Activated T-cell treated with anti-CD3 and anti-CD28 coated beads, Interleukin-2, amount 50 U/mL, for 1 hour (primary cell): ENCODE measurements around the gene PHF12.

Experiments
- DNase-seq: peaks from one replicate; pipeline ENCODE4 v3.0.0-alpha.2; 2020

PHF12 gene

DNA sequence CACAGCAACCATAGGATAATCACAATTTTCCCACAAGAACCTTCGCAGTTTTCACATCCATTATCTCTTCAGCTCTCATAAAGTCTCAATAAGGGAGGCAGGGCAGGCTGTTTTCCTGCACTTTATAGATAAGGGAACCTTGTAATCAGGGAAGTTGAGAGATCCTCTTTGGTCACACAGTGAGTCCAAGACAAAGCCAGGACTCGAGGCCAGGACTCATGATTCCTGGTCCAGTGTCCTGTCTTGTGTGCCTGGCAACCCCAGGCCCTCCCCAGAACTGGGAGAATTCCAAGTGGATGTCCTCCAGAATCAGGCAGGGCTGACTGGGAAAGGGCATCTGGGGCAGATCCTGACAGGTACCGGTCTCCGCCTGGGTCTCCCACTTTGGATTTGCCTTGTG, 23.1 kb upstream of the PHF12 start:
- no peak for DNase-seq

DNA sequence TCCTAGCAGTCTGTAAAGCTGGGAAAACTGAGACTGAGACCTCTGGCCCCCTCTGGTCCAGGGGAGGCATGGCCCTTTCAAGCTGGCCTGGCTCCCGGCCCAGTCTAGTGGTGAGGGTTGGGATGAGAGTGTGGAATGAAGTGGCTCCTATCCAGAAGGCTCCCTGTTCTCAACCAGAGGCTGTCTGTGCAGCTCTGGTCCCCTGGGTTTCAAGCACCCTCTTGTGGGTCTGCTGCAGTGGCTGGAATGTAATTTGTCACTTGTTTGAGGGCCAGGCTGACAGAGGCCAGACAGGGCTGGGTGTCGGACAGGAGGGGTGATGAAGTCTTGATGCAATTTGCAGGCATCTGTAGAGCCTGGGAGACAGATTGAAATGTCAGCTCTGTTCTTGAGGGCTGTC, 22.1 kb upstream of the PHF12 start:
- DNase-seq, result no peak

DNA sequence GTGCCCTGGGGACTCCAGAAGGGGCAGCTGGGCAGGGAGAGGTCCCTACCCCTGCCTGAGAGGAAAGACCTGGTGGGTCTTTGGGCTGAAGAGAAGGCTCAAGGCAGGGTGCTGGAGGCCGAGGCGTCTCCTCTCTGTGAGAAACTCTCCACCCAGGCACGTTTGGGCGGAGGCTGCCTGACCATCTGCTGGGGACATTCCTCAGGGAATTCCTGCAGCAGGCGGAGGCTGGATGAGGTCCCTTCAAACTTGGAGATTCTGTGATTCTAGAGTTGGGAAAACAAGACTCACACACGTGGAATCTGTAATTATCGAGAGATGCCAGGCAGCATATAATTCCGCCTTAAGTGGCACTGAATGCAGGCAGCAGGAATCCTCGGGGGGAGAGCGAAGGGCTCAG, 21.1 kb upstream of the PHF12 start:
- no peak for DNase-seq

DNA sequence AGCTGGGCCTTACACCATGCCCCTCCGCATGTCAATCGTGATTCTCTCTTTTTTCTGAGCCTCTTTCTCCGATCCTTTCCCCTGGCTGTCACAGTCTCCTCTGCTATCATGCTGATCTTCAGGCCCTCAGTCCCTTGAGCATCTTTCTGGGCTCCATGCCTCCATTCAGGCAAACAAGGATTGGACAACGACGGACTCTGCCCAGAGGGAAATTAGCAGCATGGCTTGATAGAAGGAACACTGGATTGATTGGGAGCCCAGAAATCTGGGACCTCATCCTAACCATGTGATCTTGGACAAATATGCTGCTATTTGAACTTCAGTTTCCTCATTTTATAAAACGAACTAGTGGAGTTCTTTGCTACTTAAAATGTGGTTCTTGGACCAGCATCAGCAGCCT, 19.6 kb upstream of the PHF12 start:
- DNase-seq, result no peak

DNA sequence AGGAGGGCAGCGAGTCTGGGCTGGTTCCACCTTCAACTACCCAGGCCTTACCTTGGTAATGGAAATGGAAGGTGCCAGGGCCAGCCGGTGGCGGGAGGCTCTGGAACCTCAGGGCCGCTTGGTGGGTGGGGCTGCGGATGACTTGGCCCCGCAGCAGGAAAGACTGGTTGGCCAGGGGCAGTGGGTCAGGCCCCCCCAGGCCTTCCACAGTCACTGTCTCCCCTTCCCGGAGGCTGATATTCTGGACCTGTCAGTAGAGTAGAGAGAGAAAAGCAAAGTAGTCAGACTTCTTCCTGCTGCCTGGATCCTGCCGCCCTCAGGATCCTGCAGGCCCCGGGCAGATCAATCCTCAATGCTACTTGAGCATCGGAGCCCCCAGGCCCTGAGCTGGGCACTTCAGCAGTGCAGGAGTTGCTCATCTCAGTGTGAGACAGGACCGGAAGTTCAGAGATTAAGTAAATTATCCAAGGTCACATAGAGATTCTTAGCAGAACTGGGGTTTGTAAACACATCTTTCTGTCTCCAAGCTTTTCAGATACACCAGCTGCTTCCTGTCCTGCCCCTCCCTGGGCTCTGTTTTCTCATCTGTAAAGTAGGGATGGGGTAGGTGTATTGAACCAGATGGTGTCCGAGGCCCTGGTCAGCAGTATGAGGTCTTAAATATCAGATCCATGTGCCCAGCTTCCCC, 18.5 kb upstream of the PHF12 start:
- DNase-seq, result no peak

DNA sequence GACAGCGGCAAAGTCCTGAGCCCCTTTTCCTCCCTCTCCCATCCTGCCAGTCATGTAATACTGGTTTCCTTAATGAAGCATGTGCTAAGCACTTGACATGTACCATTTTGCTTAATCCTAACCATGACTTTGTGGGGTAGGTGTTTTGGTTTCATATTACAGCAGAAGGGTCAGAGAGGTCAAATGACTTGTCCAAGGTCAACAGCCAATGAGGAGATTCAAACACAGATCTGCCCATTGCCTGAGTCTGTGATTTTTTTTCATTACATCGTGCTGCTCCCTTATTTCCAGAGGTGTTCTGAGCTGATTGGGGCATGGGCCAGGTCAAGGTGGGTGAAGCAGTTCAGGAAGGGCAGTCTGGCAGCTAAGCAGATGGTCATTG, 17.6 kb upstream of the PHF12 start:
- no peak for DNase-seq

DNA sequence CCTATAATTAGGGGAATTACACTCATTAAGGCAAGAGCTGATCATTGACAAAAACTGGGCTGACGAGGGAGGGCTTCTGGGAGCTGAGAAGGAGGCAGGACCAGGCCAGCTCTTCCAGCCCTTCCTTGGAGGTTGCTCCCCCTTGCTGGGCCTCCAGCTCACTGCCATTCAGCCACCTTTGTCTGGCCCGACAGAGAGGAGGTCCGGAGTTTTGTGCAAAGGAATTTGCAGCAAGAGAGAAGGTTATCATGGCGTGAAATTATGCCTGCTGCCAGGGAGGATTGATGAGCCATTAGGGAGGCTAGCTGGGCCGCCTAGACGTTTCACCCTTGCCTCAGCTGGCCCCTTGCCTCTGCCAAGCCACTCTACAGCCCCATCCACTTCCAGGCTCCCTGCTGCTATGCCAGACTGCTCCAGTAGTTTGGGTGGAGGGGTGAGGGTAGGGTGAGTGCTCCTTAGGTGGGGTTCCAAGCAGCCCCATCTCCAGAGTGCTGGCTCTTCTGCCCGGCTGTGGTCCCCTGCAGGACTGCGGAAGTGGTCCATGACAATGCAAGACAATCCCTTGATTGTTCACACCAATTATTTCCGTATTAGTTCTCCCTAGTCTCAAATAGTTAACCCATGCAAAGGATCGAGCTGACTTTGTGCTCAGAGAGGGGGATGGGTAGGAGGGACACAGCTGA, 17.1 kb upstream of the PHF12 start:
- DNase-seq, result no peak

DNA sequence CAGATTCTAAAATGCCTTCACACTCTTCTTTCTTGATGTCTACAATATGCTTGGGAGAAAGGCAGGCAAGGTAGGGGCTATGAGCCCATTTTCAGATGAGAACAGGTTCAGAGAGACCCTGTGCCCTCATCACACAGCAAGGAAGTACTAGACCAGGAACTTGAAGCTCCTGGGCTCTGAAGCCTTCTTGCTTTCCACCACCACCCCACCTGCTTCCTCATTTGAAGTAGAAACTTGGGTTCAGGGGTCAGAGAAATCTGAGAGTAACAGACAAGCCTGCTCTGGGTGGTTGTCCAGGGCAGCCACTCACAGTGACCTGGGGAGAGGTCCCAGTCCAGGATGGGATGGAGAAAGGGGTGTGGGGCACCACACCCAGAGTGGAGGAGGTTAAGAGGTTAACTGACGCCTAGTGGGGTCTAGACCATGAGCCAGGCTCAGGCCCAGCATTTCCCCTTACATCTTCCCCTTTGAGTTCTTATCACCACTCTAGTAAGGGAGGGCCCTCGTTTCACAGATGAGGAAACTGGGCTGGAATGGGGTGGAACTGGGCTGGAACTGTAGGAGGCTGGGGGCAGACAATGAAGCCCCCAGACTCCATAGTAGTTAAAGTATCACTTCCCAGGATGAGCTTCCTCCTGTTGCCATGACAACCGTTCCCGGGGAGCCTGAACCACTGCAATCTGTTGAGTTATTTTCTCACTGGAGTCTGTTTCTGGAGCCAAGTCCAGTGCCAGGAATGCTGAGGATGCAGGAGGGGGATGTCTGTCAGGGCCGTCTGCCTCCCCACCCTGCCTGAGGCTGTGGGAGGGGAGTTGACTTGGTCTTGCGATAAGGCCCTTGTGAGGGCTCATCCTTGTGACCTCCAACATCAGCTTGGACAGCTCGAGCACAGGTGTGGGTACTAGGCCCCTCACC, 16.2 kb upstream of the PHF12 start:
- no peak for DNase-seq

DNA sequence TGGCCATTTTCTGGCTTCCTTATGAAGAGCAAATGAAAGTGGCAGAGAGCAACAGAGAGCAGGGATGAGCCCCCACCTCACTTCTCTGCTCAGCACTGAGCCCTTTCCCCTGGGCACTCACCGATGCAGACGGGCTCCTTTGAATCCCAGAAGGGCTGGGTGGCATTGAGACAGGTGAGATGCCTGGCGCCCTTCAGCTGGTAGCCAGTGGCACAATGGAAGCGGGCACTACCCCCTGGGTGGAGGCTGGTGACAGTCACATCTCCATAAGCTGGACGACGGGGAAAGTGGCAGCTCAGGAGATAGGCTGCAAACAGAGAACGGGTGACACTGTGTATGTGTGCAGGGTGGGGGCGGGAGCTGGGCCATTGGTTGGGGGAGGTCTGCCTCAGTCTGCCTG, 12.5 kb upstream of the PHF12 start:
- DNase-seq, result no peak

DNA sequence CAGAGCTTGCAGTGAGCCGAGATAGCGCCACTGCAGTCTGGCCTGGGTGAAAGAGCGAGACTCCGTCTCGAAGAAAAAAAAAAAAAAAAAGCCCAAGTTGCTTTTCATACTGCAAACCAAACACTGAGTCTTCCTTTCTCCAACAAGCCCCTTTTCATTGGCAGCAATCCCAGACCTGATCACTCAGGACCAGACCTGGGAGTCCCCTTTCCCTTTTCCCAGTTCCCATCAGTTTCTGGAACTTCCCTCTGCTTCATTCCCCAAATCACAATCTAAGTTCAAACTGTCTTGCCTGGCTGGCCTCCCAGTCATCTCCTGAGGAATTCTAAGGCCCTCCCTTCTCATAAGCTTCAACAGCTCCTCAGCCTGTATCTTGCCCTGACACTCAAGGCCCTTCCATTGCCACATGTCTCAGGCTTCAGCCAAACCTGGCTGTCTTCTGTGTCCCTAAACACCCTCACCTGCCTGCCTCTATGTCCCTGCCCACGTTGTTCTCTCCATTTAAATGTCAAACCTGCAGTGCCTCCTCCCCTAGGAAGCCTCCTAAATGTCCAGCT, 11.8 kb upstream of the PHF12 start:
- DNase-seq, result no peak

DNA sequence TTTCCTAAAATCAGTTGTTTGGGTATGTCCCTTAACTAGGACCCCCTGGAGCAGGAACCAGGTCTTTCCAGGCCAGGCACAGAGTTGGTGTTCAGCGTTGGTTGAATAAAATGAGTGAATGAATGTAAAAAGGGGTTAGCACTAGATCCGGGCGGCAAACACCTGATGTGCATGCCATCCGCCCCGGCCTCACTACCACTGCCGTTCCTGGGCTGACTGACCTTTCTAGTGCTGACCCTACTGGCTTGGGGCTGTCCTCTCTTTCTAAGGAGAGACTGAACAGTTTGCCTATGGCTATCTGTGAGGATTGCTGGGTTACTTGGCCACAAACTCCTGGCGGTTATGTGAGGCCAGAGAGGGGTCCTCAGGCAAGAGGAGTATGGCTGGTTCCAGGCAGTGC, 10.1 kb upstream of the PHF12 start:
- no peak for DNase-seq

DNA sequence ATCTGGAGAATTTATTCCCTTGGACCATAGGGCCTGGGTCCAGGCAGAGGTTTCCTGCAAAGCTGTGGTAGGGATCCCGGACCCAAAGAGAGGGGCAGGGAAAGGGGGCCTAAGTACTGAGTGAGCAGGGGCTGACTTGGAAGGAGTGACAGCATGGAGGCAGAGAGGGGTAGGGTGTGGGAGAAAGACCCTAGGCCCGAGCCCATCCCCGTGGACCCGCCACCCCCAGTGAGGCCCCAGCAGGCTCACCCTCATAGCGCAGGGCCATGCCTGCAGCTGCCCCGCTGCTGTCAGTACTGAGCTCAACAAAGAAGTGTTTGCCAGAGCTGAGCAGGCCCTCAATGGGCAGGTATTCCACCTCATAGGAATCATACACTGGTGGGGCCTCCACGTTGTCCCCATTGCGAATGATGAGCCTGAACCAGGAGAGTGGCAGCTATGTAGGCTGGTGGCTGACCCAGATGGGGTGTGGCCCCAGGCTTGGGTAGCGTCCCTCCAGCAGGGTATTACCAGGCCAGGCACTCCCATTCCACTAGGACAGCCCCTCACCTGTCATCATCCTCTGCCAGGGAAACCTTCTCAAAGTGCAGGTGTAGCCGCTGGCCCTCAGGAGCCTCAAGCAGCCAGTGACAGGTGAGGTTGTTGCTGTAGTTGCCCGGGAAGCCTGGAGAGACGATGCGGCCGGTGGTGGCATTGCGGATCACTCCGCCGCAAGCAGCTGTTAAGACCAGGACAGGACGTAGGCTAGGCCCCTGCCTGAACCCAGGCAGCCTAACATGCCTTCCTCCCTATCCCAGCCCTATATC, 9.1 kb upstream of the PHF12 start:
- DNase-seq, result no peak

DNA sequence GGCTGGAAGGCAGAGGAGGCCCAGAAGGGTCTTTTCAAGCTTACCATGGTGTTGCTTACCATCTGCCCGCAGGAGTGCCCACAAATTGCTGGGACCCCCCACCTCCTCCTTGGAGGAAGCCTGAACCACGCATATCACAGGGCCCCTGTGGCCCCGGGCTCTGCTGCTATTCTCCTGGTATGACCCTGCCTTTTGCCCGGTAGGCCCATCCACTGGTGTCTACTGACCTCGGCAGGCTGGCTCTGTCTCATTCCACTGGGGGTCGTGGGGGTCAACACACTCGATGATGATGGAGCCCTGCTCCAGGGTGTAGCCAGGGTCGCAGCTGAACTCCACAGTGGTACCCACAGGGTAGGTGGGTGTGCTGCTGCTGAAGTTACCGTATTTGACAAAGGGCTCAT, 8.2 kb upstream of the PHF12 start:
- no peak for DNase-seq

DNA sequence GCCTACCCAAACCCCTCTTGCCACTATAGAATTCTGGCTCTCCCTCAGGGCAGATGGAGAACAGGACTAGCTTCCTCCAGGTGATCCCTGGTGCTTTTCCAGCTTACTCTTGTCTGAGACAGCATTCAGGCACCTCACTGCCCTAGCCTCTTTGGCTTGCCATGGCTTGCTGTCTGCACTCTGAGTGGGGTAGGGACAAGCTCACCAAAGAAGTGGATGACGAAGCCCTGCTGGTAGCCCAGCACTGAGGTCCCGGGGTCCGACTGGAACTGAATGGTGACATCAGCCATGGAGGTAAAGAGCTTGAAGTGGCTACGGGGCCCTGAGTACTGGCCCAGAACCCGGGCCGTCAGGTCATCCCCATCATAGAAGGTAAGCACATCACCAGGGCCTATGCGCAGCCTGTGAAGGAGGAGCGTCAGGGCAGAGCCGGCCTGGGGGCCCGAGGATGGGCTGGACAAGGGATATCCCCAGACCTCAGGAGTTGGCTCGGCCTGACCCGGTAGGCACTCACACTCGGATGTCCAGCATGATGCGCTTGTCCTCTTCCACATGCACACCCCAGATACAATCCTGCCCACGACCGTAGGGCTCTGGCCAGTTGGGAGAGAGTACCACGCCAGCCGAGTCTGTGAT, 7.6 kb upstream of the PHF12 start:
- no peak for DNase-seq

DNA sequence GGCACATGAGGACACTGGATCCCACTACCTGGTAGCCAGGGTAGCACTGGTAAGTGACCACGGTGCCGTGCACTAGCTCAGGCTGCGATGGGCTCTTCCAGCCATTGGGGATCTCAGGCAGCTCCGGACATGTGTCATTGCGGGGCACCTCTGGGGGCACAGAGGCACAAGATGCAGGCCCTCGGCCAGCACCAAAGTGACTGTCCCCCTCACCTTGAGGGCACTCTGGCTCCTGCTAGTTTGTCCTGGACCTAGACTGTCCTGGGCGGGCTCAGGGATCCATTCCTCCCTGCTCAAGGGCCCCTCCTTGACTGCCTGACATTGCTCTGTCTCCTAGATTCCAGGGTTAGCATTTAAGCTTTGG, 6.7 kb upstream of the PHF12 start:
- no peak for DNase-seq

DNA sequence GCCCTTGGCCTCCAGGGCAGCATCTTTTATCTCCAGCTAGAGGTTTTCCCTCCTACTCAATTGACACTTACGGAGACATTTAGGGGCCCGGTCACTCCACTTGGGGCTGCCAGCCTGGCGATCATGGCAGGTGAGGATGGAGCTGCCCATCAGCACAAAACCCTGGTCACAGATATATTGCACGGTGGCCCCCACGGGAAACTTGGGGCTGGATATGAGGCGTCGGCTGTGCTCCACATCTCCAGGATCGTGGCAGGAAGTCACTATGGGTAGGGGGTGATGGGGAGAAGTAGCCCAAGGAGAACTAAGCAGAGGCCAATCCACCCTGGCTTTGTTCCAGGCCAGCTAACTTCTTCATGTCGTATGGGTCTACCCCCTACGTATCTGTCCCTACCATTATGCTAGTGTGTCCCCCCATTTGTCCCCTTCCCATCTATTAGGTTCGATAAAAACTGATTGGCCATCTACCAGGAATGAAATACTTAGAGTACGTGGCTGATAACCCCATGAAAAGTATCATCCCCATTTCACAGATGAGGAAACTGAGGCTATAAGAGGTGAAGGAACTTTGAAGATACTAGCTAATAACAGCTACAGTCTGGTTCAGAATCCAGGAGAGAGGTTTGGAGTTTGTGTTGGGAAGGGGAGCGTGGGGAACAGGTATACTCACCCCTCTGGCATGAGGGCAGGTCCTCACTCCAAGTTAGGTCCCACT, 6.1 kb upstream of the PHF12 start:
- no peak for DNase-seq

DNA sequence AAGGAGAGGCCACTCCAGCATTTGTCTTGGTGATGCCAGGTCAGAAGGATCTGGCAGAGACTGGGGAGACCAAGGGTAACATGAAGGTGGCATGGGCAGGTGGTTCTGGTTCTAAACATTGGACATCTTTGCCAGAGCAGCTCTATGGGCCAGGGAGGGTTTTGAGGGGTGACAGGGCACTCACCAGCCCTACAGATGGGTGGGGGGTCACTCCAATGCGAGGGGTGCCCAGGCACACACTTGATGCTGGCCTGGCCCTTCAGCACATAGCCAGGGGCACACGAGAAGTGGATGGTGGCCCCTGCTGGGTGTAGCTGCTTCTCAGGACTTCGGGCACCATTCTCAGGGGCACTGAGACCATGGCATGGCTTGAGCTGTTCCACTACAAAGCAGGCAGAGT, 5.5 kb upstream of the PHF12 start:
- no peak for DNase-seq

DNA sequence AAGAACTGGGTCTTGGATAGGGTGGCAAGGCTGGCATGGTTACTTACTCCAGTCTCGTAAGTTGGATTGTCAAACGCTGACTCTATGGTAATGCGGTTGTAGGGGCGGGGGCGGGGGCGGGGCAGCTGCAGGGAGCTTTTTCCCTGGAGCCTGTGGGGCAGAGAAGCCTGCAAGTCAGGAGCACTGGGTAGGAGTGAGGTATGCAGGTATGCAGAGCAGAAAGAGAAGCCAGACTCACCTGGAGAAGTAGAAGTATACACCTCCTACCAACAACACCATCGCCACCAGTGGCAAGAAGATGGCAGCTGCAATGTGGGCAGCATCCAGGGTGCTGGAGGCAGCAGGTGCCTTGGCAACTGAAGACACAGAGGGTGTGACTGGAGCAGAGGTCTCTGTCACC, 4.8 kb upstream of the PHF12 start:
- DNase-seq, result no peak

DNA sequence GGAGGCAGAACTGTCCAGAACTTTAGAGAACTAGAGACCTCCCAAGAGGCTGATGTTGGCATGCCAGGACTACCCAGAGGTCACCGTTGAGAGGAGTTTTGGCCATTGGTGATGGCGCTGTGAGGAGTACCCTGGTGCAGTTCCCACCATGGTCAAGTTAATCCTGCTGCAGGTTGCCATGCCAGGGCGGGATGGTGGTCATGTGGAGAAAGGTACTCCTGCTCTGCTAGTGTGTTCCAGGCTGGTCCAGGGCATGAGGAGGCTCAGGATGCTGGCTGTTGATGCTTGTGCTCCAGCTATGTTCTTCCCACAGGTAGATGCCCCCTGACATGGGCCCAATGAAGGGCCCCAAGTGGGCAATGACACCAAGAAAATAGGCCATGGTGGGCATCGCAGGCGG, 4.1 kb upstream of the PHF12 start:
- DNase-seq, result no peak

DNA sequence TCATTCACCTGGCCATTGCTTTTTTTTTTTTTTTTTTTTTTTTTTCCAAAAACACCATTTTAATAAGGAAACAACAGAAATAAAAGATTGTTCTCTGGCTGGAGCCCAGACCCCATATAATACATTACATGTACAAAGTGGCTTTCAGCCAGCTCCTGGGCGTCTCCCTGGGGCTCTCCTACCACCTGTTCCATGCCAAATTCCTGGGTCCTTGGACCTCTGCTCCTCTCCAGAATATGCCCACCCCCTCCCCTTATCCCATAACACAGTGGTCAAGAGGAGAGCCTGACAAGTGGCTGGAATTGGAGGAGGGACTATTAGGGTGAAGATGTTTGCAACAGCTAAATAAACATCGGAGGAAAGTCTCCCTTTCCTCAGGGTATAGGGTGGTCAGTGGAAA, 3.6 kb upstream of the PHF12 start:
- DNase-seq, result no peak

DNA sequence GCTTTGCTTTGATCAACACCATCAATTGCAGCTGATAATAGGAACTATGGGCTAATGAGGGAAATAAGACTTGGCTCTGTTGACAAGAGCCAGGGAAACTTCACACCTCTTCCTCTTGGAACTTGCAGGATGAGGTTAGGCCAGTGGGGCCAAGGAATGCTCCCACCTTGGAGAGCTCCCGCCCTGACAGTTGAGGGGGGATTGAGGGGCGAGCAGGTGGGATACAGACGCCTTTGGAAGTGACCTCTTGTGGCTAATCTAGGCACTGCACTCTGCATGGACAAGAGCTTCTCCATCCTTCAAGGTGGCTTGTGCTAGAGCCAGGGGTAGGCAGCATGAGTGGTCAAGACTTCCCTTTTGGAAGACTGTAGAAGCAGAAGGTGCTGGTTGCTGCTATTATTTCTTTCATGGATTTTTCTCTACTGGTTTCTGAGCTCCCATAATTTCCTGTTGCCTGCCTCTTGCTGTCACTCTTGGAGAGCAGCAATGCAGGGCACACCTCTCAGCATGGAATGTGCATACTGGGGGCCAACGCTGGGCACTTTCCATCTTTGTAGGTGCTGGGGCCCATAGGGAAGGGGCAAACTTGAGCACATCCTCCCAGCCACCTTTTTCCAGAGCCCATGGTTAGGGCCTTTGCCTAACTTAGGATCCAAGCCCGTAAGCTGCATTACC, 2.3 kb upstream of the PHF12 start:
- peak; percentile 44 for DNase-seq
